Ishikawa (cell line): ENCODE results near the gene PXT1.

Experiments
- CEBPB ChIP-seq: IDR thresholded peaks from 2 replicates; pipeline ENCODE4 v1.6.1; 2012
- CREB1 ChIP-seq: IDR thresholded peaks from 2 replicates; pipeline ENCODE4 v1.6.1; 2012; ENCODE audit warnings: low read depth
- EGR1 ChIP-seq: IDR thresholded peaks from 2 replicates; pipeline ENCODE4 v1.6.1; 2012
- EP300 ChIP-seq: IDR thresholded peaks from 2 replicates; pipeline ENCODE4 v1.6.1; 2012; ENCODE audit warnings: borderline replicate concordance
- FOXM1 ChIP-seq: IDR thresholded peaks from 2 replicates; pipeline ENCODE4 v1.6.1; 2012; ENCODE audit warnings: low read depth, borderline replicate concordance
- NFIC ChIP-seq: IDR thresholded peaks from 2 replicates; pipeline ENCODE4 v1.6.1; 2012
- RAD21 ChIP-seq: IDR thresholded peaks from 2 replicates; pipeline ENCODE4 v1.6.1; 2012; ENCODE audit warnings: low read depth
- TAF1 ChIP-seq: IDR thresholded peaks from 2 replicates; pipeline ENCODE4 v1.6.1; 2012; ENCODE audit warnings: low read depth, mild to moderate bottlenecking
- TCF12 ChIP-seq: IDR thresholded peaks from 2 replicates; pipeline ENCODE4 v1.6.1; 2012; ENCODE audit warnings: low read depth
- TEAD4 ChIP-seq: IDR thresholded peaks from 2 replicates; pipeline ENCODE4 v1.6.1; 2012
- YY1 ChIP-seq: IDR thresholded peaks from 2 replicates; pipeline ENCODE4 v1.6.1; 2012; ENCODE audit warnings: low read depth
- ZBTB7A ChIP-seq: IDR thresholded peaks from 2 replicates; pipeline ENCODE4 v1.6.1; 2012; ENCODE audit warnings: low read depth
- TF ChIP-seq, protein P1 (sequence below): IDR thresholded peaks from 2 replicates; pipeline ENCODE4 v1.6.1; 2012
- TF ChIP-seq, protein P2 (sequence below): IDR thresholded peaks from 2 replicates; pipeline ENCODE4 v1.6.1; 2012
- TF ChIP-seq, protein P3 (sequence below): IDR thresholded peaks from 2 replicates; pipeline ENCODE4 v1.6.1; 2012; ENCODE audit warnings: low read depth, mild to moderate bottlenecking

PXT1 gene

DNA sequence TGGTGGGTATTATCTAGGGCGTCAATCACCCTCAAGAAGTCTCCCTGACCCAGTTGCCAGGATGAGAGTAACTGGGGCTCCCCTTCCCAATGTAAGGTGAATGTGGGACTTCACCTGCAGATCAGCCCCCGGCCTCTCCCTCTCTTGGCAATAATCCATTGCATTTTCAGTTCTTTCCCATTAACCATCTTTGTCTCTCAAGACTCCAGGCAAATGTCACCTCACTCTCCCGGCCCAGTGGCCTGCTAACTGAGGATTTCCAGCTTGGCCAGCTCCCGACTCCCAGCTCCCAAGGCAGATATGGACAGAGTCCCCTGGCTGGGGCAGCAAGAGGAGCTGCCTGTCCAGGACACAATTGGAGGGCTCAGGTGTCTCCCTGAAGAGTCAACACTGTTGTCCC lies 62.5 kb downstream of the PXT1 start:
- TF ChIP-seq YY1 = no peak

DNA sequence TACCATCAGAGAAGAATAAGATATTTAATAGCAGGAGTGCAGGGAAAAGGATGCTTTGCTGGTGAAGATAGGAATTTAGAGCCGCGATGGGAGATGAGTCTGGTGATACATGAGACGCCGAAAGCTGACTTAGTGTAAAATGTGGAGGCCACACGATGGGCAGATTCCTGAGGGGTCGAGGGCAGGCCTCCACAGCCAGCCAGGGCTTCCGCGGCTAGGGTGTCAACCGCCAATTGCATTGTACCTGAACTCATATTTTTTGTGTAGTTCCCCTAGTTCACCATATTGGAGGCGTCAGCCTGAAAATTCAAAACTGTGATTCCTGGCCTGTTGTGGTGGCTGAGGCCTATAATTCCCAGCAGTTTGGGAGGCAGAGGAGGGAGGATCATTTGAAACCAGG lies 63.7 kb downstream of the PXT1 start:
- TF ChIP-seq CREB1 = no peak
- TF ChIP-seq FOXM1 = no peak
- TF ChIP-seq EP300 = no peak
- TF ChIP-seq, protein P1, sequence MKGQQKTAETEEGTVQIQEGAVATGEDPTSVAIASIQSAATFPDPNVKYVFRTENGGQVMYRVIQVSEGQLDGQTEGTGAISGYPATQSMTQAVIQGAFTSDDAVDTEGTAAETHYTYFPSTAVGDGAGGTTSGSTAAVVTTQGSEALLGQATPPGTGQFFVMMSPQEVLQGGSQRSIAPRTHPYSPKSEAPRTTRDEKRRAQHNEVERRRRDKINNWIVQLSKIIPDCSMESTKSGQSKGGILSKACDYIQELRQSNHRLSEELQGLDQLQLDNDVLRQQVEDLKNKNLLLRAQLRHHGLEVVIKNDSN = no peak
- TF ChIP-seq, protein P2, sequence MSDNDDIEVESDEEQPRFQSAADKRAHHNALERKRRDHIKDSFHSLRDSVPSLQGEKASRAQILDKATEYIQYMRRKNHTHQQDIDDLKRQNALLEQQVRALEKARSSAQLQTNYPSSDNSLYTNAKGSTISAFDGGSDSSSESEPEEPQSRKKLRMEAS = no peak
- TF ChIP-seq EGR1 = no peak
- TF ChIP-seq, protein P3, sequence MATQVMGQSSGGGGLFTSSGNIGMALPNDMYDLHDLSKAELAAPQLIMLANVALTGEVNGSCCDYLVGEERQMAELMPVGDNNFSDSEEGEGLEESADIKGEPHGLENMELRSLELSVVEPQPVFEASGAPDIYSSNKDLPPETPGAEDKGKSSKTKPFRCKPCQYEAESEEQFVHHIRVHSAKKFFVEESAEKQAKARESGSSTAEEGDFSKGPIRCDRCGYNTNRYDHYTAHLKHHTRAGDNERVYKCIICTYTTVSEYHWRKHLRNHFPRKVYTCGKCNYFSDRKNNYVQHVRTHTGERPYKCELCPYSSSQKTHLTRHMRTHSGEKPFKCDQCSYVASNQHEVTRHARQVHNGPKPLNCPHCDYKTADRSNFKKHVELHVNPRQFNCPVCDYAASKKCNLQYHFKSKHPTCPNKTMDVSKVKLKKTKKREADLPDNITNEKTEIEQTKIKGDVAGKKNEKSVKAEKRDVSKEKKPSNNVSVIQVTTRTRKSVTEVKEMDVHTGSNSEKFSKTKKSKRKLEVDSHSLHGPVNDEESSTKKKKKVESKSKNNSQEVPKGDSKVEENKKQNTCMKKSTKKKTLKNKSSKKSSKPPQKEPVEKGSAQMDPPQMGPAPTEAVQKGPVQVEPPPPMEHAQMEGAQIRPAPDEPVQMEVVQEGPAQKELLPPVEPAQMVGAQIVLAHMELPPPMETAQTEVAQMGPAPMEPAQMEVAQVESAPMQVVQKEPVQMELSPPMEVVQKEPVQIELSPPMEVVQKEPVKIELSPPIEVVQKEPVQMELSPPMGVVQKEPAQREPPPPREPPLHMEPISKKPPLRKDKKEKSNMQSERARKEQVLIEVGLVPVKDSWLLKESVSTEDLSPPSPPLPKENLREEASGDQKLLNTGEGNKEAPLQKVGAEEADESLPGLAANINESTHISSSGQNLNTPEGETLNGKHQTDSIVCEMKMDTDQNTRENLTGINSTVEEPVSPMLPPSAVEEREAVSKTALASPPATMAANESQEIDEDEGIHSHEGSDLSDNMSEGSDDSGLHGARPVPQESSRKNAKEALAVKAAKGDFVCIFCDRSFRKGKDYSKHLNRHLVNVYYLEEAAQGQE = no peak
- no peak for TF ChIP-seq RAD21
- no peak for TF ChIP-seq TAF1
- no peak for TF ChIP-seq YY1
- no peak for TF ChIP-seq NFIC
- TF ChIP-seq TCF12 = no peak
- TF ChIP-seq ZBTB7A = no peak
- no peak for TF ChIP-seq TEAD4
- TF ChIP-seq CEBPB = no peak

DNA sequence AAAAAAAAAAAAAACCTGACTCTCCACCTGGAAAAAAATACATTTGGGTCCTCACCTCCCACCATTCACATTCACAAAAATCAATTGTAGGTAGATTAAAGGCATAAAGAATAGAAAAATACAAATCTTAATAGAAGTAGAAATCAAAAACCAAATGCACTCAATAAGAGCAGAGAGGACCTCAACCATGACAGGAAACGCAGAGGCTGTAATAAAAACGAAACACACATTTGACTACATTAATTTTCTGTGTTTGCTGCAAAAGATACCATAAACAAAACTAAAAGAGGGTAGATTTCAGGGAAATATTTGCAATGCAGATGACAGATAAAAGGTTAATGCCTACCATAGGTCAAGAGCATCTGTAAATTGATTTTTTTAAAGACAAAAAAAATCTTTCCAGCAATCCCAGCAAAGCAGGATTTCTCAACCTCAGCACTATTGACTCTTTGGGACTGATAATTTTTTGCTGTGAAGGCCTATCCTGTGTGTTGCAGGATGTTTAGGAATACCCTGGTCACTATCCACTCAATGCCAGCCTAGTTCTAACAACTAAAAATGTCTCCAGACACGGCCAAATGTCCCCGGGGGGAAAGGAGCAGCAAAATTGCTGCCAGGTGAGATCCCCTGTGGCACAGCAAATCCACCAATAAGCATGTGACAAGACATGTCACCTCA lies 64.3 kb downstream of the PXT1 start:
- TF ChIP-seq, protein P1 = no peak
- TF ChIP-seq FOXM1 = no peak
- no peak for TF ChIP-seq EGR1
- no peak for TF ChIP-seq TAF1

DNA sequence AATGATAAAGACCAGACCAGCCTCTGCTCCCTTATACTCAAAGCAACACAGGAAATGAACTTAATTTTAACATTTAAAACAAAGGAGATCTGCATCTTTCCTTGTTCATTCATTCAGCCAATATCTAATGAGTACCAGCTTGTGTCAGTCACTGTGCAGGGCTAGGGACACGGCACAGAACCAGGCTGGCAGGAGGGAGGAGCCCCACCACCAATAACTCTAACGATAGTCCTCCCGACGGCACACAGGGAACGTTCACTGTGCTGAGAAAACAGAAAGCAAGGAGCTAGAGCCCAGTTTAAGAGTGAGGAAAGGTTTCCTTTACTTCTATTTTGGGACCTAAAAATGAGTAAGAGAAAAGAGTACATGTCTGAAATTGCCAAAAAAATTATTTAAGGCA lies 65.1 kb downstream of the PXT1 start:
- TF ChIP-seq NFIC (no peak), TCF12 (no peak), TEAD4 (no peak)
- TF ChIP-seq, protein P2 = no peak

DNA sequence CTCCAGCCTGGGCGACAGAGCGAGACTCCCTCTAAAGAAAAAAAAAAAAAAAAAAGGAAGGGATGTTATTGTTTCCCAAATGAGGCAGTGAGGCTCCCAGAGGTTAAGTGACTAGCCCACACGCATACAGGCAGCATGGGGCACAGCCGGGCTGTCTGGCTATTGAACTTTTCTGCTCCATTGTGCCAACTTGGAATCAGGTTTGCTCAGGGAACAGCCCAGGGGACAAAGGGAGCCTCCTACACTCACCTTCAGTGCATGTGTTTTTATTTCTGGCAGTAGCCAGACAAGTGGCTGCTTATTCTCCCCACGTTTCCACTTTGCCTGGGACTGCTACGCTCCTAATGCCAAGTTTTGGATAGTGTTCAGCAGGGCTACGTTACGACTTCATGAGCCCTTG lies 65.9 kb downstream of the PXT1 start:
- TF ChIP-seq TEAD4 = no peak
- no peak for TF ChIP-seq ZBTB7A
- TF ChIP-seq, protein P2 = no peak
- TF ChIP-seq FOXM1 = no peak
- TF ChIP-seq, protein P3 = no peak
- TF ChIP-seq CREB1 = no peak
- no peak for TF ChIP-seq NFIC

DNA sequence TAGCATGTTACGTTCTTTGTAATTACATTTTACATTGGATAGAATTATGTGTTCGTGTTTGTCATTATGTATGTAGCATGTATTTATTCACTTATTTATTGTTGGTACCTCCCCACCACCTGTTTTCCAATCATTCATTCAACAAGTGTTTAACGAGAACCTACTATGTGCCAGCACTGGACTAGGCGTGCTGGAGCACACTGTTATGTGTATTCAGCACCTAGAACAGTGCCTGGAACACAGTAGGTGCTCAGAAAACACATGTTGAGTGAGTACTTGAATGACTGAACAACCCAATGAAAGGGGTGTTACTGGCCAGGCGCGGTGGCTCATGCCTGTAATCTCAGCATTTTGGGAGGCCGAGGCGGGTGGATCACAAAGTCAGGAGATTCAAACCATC lies 66.5 kb downstream of the PXT1 start:
- TF ChIP-seq, protein P3 = peak; percentile 55; the same call in 1 of the 2 replicates
- TF ChIP-seq, protein P2 = no peak
